WTC11 (cell line): ENCODE data around the gene KDM2A. TPM values are rescaled to one million over a fixed set of nuclear protein-coding genes. Genes with fewer than 3 reads are reported as not detected.

Experiments
- ATAC-seq: fragments of 200-7000 bp; cut with Tn5 transposase; 2 replicates; pipeline ENCODE4 v1.10.0; 2021; ENCODE audit warnings: mild to moderate bottlenecking, moderate library complexity
- CTCF ChIA-PET: fragments of 300-600 bp; sonication (Branson Sonifier 250); formaldehyde crosslinking; loops from one replicate; lab custom pipeline; 2021; ENCODE audit warnings: antibody characterized with exemption; lab: Charles Lee
- POLR2A ChIA-PET: fragments of 350-600 bp; sonication (Branson Sonifier 250); formaldehyde crosslinking; loops from one replicate; lab custom pipeline; 2021; ENCODE audit warnings: antibody characterized with exemption; lab: Charles Lee
- DNase-seq: peaks from one replicate; pipeline ENCODE4 v3.0.0; 2021; ENCODE audit warnings: low spot score
- H3K27ac Mint-ChIP-seq: 2 replicates; pipeline ENCODE4 v1.8.0; 2021; ENCODE audit warnings: mixed read lengths
- H3K27me3 Mint-ChIP-seq: 2 replicates; pipeline ENCODE4 v1.8.0; 2021; ENCODE audit warnings: low read depth, mild to moderate bottlenecking, moderate library complexity, mixed read lengths
- H3K36me3 Mint-ChIP-seq: 2 replicates; pipeline ENCODE4 v1.8.0; 2021; ENCODE audit warnings: mixed read lengths
- H3K4me1 Mint-ChIP-seq: 2 replicates; pipeline ENCODE4 v1.8.0; 2022; ENCODE audit warnings: mixed read lengths
- H3K4me3 Mint-ChIP-seq: 2 replicates; pipeline ENCODE4 v1.8.0; 2021; ENCODE audit warnings: mild to moderate bottlenecking, moderate library complexity, mixed read lengths
- H3K9me3 Mint-ChIP-seq: 2 replicates; pipeline ENCODE4 v1.8.0; 2021; ENCODE audit warnings: mixed read lengths
- ATF2 ChIP-seq: sonication (generic); formaldehyde crosslinking; IDR thresholded peaks from 2 replicates; pipeline ENCODE4 v1.8.1; 2022; ENCODE audit warnings: low read depth, missing genetic modification reagents, borderline replicate concordance
- CDX4 ChIP-seq: fragments of 250-450 bp; sonication (Bioruptor Pico); IDR thresholded peaks from 2 replicates; pipeline ENCODE4 v1.9.0; 2021; ENCODE audit warnings: moderate library complexity, mild to moderate bottlenecking, inconsistent platforms, borderline replicate concordance
- CREM ChIP-seq: sonication (generic); formaldehyde crosslinking; IDR thresholded peaks from 2 replicates; pipeline ENCODE4 v1.8.1; 2022; ENCODE audit warnings: mild to moderate bottlenecking, missing genetic modification reagents, moderate library complexity
- ELF4 ChIP-seq: sonication (generic); formaldehyde crosslinking; IDR thresholded peaks from 2 replicates; pipeline ENCODE4 v1.8.1; 2022; ENCODE audit warnings: low read depth, mild to moderate bottlenecking, moderate library complexity, missing genetic modification reagents
- ERG ChIP-seq: fragments of 250-450 bp; sonication (Bioruptor Pico); IDR thresholded peaks from 2 replicates; pipeline ENCODE4 v1.8.0; 2021; ENCODE audit warnings: mild to moderate bottlenecking
- FOXK1 ChIP-seq: sonication (generic); formaldehyde crosslinking; IDR thresholded peaks from 2 replicates; pipeline ENCODE4 v1.8.0; 2022; ENCODE audit warnings: mild to moderate bottlenecking, moderate library complexity, missing genetic modification reagents
- FOXP1 ChIP-seq: sonication (generic); formaldehyde crosslinking; IDR thresholded peaks from 2 replicates; pipeline ENCODE4 v1.8.0; 2022; ENCODE audit warnings: missing genetic modification reagents, mild to moderate bottlenecking, moderate library complexity, borderline replicate concordance
- JAZF1 ChIP-seq: fragments of 250-450 bp; sonication (Bioruptor Pico); IDR thresholded peaks from 2 replicates; pipeline ENCODE4 v1.9.0; 2021; ENCODE audit warnings: moderate library complexity, mild to moderate bottlenecking, inconsistent platforms
- MXD4 ChIP-seq: fragments of 250-450 bp; sonication (Bioruptor Pico); IDR thresholded peaks from 2 replicates; pipeline ENCODE4 v1.8.0; 2021; ENCODE audit warnings: mild to moderate bottlenecking, moderate library complexity, borderline replicate concordance
- NFATC4 ChIP-seq: fragments of 250-450 bp; sonication (Bioruptor Pico); IDR thresholded peaks from 2 replicates; pipeline ENCODE4 v1.9.0; 2021; ENCODE audit warnings: mild to moderate bottlenecking
- NR2C2 ChIP-seq: sonication (generic); formaldehyde crosslinking; IDR thresholded peaks from 2 replicates; pipeline ENCODE4 v1.8.0; 2022; ENCODE audit warnings: mild to moderate bottlenecking, missing genetic modification reagents
- OVOL2 ChIP-seq: fragments of 250-450 bp; sonication (Bioruptor Pico); IDR thresholded peaks from 2 replicates; pipeline ENCODE4 v1.9.0; 2021; ENCODE audit warnings: mild to moderate bottlenecking, borderline replicate concordance
- PRRX2 ChIP-seq: fragments of 250-450 bp; sonication (Bioruptor Pico); IDR thresholded peaks from 2 replicates; pipeline ENCODE4 v1.8.0; 2021; ENCODE audit warnings: mild to moderate bottlenecking
- TP53 ChIP-seq: sonication (generic); formaldehyde crosslinking; IDR thresholded peaks from 2 replicates; pipeline ENCODE4 v1.8.1; 2023; ENCODE audit warnings: mild to moderate bottlenecking, missing genetic modification reagents
- ZNF138 ChIP-seq: sonication (generic); formaldehyde crosslinking; conservative IDR thresholded peaks from 2 replicates; pipeline ENCODE4 v1.8.1; 2022; ENCODE audit warnings: mild to moderate bottlenecking, moderate library complexity, missing genetic modification reagents
- ZNF281 ChIP-seq: sonication (generic); formaldehyde crosslinking; IDR thresholded peaks from 2 replicates; pipeline ENCODE4 v1.8.0; 2023; ENCODE audit warnings: mild to moderate bottlenecking, missing genetic modification reagents
- ZNF317 ChIP-seq: sonication (generic); formaldehyde crosslinking; IDR thresholded peaks from 2 replicates; pipeline ENCODE4 v1.8.1; 2023; ENCODE audit warnings: low read depth, mild to moderate bottlenecking, moderate library complexity, missing genetic modification reagents, borderline replicate concordance
- ZNF512 ChIP-seq: sonication (generic); formaldehyde crosslinking; IDR thresholded peaks from 2 replicates; pipeline ENCODE4 v1.8.1; 2022; ENCODE audit warnings: missing genetic modification reagents, borderline replicate concordance
- ZNF671 ChIP-seq: fragments of 250-450 bp; sonication (Bioruptor Pico); IDR thresholded peaks from 2 replicates; pipeline ENCODE4 v1.8.0; 2021; ENCODE audit warnings: mild to moderate bottlenecking
- total RNA-seq: library from RNA; stranded (reverse); gene quantifications from 3 replicates; pipeline ENCODE4 v1.2.3, GENCODE V29; 2021
- TF ChIP-seq, protein P1 (sequence below): sonication (generic); formaldehyde crosslinking; IDR thresholded peaks from 2 replicates; pipeline ENCODE4 v1.8.1; 2023; ENCODE audit warnings: mild to moderate bottlenecking, missing genetic modification reagents

KDM2A gene
- total RNA-seq, 1 experiment from 2014 or later, result 58.0 TPM

GRCh38 chr11:67283481-67283963, 164.5 kb downstream of the KDM2A start:
- no peaks in the 10 kb centered on the region for H3K9me3 Mint-ChIP-seq
- peaks cover 18% of the 10 kb centered on the region for H3K36me3 Mint-ChIP-seq
- H3K27me3 Mint-ChIP-seq, result no peaks in the 10 kb centered on the region
- H3K4me1 Mint-ChIP-seq, result peaks cover 12% of the 10 kb centered on the region
- ATAC-seq (no peak), DNase-seq (no peak)
- TF ChIP-seq ELF4 (CRISPR knock-in tag) (no peak), ATF2 (CRISPR knock-in tag) (no peak), CDX4 (no peak), PRRX2 (CRISPR knock-in tag) (no peak), ZNF138 (no peak), NR2C2 (CRISPR knock-in tag) (no peak), ERG (CRISPR knock-in tag) (no peak), ZNF671 (CRISPR knock-in tag) (no peak), JAZF1 (CRISPR knock-in tag) (no peak), CREM (CRISPR knock-in tag) (no peak), ZNF512 (CRISPR knock-in tag) (no peak), ZNF281 (CRISPR knock-in tag) (no peak), NFATC4 (CRISPR knock-in tag) (no peak), MXD4 (no peak), ZNF317 (no peak), FOXK1 (CRISPR knock-in tag) (no peak), OVOL2 (CRISPR knock-in tag) (no peak), TP53 (CRISPR knock-in tag) (no peak), FOXP1 (CRISPR knock-in tag) (no peak)
- TF ChIP-seq, protein P1, sequence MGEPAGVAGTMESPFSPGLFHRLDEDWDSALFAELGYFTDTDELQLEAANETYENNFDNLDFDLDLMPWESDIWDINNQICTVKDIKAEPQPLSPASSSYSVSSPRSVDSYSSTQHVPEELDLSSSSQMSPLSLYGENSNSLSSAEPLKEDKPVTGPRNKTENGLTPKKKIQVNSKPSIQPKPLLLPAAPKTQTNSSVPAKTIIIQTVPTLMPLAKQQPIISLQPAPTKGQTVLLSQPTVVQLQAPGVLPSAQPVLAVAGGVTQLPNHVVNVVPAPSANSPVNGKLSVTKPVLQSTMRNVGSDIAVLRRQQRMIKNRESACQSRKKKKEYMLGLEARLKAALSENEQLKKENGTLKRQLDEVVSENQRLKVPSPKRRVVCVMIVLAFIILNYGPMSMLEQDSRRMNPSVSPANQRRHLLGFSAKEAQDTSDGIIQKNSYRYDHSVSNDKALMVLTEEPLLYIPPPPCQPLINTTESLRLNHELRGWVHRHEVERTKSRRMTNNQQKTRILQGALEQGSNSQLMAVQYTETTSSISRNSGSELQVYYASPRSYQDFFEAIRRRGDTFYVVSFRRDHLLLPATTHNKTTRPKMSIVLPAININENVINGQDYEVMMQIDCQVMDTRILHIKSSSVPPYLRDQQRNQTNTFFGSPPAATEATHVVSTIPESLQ (CRISPR knock-in tag), result no peak
- TF ChIP-seq, all 79 proteins: peak for 0
- ChIA-PET POLR2A (no interaction called here), CTCF (interaction anchor here (0.9 to 2.4 kb wide), 5 partner anchors 12 to 34 kb away, joined by 3 to 16 read pairs (median 3); partner anchors contain the start of gene SSH3)
- Mint-ChIP-seq H3K4me3 (no peak overlapping the region), H3K27ac (no peak overlapping the region)
